ENCODE results near the gene COL6A1.

The COL6A1 gene

DNA sequence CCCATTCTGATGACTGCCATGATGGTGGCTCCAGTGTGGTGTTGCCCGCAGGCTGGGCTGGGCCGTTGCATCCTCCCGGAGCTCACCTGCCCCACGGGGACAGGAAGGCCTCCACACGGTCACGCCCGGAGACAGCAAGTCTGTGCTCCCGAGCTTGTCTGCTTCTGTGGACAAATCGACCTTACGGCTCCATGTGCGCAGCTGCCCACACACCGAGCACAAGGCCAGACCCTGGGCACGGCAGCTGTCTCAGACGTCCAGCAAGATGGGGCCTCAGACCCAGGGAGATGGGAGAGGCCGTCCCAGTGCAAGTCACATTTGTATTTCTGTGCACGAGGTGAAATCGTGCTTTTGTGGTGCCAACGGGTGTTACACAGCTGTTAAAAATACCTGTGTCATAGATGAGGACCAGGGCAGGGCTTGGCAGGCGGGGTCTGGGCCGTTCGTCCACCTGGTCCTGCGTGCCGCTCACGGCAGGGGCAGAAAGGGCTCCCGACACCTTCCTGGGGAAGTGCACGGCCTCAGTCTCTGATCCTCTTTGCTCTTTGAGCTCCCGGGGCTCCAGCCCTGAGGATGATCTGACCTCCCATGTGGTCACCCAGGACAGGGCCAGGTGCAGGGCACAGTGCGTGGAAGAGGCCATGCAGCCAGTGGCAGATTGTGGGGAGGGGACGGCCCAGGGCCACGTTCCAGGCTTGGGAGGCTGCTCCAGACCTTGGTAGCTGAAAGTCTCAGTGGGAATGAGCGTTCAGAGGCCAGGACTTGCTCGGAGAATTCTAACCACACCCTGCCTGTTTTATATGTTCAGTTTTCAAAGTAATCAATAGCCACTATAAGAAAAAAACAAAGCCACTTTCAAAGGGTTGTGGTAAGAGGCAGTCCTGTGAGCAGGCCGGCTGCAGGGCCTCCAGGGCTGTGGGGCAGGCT lies 13.5 kb downstream of the COL6A1 start:
- DNase-seq (ENCODE audit: low read depth in 2 of 2), result no peak

GRCh38 chr21:45995686-45996179 lies 14.2 kb downstream of the COL6A1 start:
- DNase-seq (ENCODE audit: low read depth in 2 of 2), result no peak

GRCh38 chr21:45996311-45997204 lies 15.0 kb downstream of the COL6A1 start:
- no peak for DNase-seq (ENCODE audit: low read depth in 2 of 2)

GRCh38 chr21:45997205-45997494 lies 15.6 kb downstream of the COL6A1 start:
- DNase-seq (ENCODE audit: low read depth in 2 of 2), result no peak

- DNase-seq (ENCODE audit: low read depth in 2 of 2), result no peak
Observed at GRCh38 chr21:45997495-45998275, 16.1 kb downstream of the COL6A1 start.

DNA sequence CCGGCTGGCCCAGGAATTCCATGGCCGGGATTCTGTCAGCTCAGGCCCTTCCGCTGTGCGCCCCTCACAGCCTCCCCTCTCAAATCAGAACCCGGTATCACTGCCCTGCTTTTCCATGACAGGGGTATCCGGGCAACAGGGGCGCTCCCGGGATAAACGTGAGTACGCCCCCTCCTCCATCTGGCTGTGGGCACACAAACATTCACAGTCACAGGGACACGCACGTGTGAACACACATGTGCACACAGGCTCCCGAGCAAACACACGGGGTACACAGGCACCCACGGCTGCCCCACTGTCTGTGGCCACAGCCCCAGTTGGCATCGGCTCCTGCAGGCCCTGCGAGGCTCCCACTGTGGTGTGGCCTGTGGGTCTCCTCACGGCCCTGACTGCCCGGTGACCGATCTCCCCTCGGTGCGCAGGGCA lies 16.7 kb downstream of the COL6A1 start:
- no peak for DNase-seq (ENCODE audit: low read depth in 2 of 2)

DNA sequence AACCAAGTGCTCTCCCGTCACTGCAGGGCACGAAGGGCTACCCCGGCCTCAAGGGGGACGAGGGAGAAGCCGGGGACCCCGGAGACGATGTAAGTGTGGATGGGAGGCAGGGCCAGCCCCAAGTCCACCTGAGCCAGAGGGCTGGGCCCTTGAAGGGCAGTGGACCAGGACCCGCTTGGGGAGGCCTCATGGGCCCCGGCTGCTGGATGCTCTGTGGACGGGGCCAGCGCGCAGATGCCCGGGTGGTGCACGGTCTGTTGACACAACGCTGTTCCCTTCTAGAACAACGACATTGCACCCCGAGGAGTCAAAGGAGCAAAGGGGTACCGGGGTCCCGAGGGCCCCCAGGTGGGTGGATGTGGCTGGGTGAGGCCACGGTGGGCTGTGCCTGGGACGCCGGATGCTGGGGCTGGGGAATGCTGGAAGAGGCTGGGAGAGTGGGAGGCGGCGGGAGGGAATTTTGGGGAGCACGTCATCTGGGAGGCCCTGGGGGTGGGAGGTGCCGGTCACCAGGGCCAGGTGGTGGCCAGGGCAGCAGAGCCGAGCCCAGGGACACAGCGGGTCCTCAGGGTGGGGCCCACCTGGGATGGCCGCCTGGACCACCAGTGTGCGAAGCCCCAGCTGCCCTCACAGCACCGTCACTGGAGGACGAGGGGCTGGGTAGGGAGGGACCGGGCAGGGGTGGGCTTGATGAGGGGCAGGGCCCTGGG lies 17.5 kb downstream of the COL6A1 start:
- DNase-seq (ENCODE audit: low read depth in 2 of 2), result no peak

- no peak for DNase-seq (ENCODE audit: low read depth in 2 of 2)
Observed at GRCh38 chr21:45999581-46000181, 18.1 kb downstream of the COL6A1 start.

- DNase-seq (ENCODE audit: low read depth in 2 of 2), result no peak
Observed at GRCh38 chr21:46000182-46000730, 18.7 kb downstream of the COL6A1 start.

GRCh38 chr21:46000731-46001641 lies 19.4 kb downstream of the COL6A1 start:
- no peak for DNase-seq (ENCODE audit: low read depth in 2 of 2)

GRCh38 chr21:46001821-46002681 lies 20.5 kb downstream of the COL6A1 start:
- no peak for DNase-seq (ENCODE audit: low read depth in 2 of 2)

DNA sequence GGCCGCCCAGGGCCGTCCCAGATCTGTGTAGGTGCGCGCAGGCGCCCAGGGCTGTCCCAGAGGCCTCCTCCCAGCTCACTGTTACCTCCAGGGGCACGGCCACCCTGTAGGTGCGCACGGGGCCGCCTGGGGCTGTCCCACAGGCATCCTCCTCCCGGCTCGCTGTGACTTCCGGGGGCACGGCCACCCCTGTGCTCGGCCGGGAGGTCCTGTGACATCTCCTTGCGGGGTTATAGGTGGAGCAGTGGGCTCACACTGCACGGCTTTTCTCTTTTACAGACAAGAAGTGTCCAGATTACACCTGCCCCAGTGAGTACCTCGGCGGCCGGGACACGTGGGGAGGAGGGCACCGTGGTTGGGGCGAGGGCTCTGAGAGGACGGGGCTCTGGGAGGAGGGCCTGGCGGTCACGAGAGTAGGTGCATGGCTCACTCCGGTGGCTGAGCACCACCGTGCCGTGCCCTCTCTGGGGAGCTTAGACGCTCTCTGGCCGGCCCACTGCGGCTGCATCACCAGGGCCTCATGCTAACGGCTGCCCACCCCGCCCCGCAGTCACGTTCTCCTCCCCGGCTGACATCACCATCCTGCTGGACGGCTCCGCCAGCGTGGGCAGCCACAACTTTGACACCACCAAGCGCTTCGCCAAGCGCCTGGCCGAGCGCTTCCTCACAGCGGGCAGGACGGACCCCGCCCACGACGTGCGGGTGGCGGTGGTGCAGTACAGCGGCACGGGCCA lies 21.4 kb downstream of the COL6A1 start:
- no peak for DNase-seq (ENCODE audit: low read depth in 2 of 2)

DNA sequence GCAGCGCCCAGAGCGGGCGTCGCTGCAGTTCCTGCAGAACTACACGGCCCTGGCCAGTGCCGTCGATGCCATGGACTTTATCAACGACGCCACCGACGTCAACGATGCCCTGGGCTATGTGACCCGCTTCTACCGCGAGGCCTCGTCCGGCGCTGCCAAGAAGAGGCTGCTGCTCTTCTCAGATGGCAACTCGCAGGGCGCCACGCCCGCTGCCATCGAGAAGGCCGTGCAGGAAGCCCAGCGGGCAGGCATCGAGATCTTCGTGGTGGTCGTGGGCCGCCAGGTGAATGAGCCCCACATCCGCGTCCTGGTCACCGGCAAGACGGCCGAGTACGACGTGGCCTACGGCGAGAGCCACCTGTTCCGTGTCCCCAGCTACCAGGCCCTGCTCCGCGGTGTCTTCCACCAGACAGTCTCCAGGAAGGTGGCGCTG lies 22.0 kb downstream of the COL6A1 start:
- DNase-seq (ENCODE audit: low read depth in 2 of 2), result no peak

DNA sequence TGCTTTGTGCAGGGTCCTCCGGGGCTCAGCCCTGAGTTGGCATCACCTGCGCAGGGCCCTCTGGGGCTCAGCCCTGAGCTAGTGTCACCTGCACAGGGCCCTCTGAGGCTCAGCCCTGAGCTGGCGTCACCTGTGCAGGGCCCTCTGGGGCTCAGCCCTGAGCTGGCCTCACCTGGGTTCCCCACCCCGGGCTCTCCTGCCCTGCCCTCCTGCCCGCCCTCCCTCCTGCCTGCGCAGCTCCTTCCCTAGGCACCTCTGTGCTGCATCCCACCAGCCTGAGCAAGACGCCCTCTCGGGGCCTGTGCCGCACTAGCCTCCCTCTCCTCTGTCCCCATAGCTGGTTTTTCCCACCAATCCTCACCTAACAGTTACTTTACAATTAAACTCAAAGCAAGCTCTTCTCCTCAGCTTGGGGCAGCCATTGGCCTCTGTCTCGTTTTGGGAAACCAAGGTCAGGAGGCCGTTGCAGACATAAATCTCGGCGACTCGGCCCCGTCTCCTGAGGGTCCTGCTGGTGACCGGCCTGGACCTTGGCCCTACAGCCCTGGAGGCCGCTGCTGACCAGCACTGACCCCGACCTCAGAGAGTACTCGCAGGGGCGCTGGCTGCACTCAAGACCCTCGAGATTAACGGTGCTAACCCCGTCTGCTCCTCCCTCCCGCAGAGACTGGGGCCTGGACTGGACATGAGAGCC lies 22.7 kb downstream of the COL6A1 start:
- DNase-seq (ENCODE audit: low read depth in 2 of 2), result no peak

GRCh38 chr21:46005081-46005480 lies 23.5 kb downstream of the COL6A1 start:
- no peak for DNase-seq (ENCODE audit: low read depth in 2 of 2)

GRCh38 chr21:46005481-46005881 lies 23.9 kb downstream of the COL6A1 start:
- DNase-seq (ENCODE audit: low read depth in 2 of 2), result no peak

Measured in stimulated activated CD4-positive, alpha-beta T cell treated with anti-CD3 and anti-CD28 coated beads, Interleukin-12 subunit alpha, Interleukin-12 subunit beta, amount 100 ng/mL, for 24 hours (primary cell).